Trophoblast cell (in vitro differentiated cells and primary cell): ENCODE data around the gene ZNF678.

Experiments used
- DNase-seq, 2 donors: peaks; one replicate each; pipeline ENCODE4 v3.0.0-alpha.2; 2016
- H2AFZ ChIP-seq: 2 replicates; pipeline ENCODE4 v1.6.1; 2013; ENCODE audit warnings: low read length, moderate library complexity, mild to moderate bottlenecking; ENCODE audit not compliant: insufficient read depth, poor library complexity
- H2AK5ac ChIP-seq: 2 replicates; pipeline ENCODE4 v1.6.1; 2013; ENCODE audit warnings: mild to moderate bottlenecking, low read length
- H2BK120ac ChIP-seq: 2 replicates; pipeline ENCODE4 v1.6.1; 2013; ENCODE audit warnings: low read length, mild to moderate bottlenecking, moderate library complexity; ENCODE audit not compliant: insufficient read depth, poor library complexity
- H2BK12ac ChIP-seq: 2 replicates; pipeline ENCODE4 v1.6.1; 2013; ENCODE audit warnings: mild to moderate bottlenecking, low read length, moderate library complexity
- H2BK5ac ChIP-seq: 2 replicates; pipeline ENCODE4 v1.6.1; 2013; ENCODE audit warnings: low read length, low read depth, moderate library complexity, mild to moderate bottlenecking; ENCODE audit not compliant: poor library complexity
- H3K14ac ChIP-seq: 2 replicates; pipeline ENCODE4 v1.6.1; 2013; ENCODE audit warnings: mild to moderate bottlenecking, low read length
- H3K18ac ChIP-seq: 2 replicates; pipeline ENCODE4 v1.6.1; 2013; ENCODE audit warnings: mild to moderate bottlenecking, low read length
- H3K23ac ChIP-seq: 2 replicates; pipeline ENCODE4 v1.6.1; 2013; ENCODE audit warnings: low read length
- H3K27ac ChIP-seq: 2 replicates; pipeline ENCODE4 v1.5.1; 2013; ENCODE audit warnings: low read depth, mild to moderate bottlenecking, inconsistent platforms, low read length, moderate library complexity
- H3K27me3 ChIP-seq: 2 replicates; pipeline ENCODE4 v1.6.1; 2013; ENCODE audit warnings: inconsistent platforms, mild to moderate bottlenecking, low read length, moderate library complexity; ENCODE audit not compliant: insufficient read depth
- H3K36me3 ChIP-seq, 2 experiments: 1 replicate in 1 of 2; 2 replicates in 1 of 2; pipeline ENCODE4 v1.6.1; 2013; ENCODE audit warnings: low read length in 2 of 2, mild to moderate bottlenecking in 2 of 2, moderate library complexity in 1 of 2; ENCODE audit not compliant: insufficient read depth in 2 of 2, control insufficient read depth in 1 of 2
- H3K4ac ChIP-seq: 2 replicates; pipeline ENCODE4 v1.6.1; 2013; ENCODE audit warnings: low read depth, mild to moderate bottlenecking, low read length, moderate library complexity
- H3K4me1 ChIP-seq, 2 experiments: 1 replicate in 1 of 2; 2 replicates in 1 of 2; pipeline ENCODE4 v1.6.1; 2013; ENCODE audit warnings: low read length in 2 of 2, mild to moderate bottlenecking in 2 of 2, moderate library complexity in 1 of 2; ENCODE audit not compliant: insufficient read depth in 2 of 2, control insufficient read depth in 1 of 2
- H3K4me2 ChIP-seq: 2 replicates; pipeline ENCODE4 v1.6.1; 2013; ENCODE audit warnings: inconsistent platforms, mild to moderate bottlenecking, low read length, moderate library complexity
- H3K4me3 ChIP-seq: 2 replicates; pipeline ENCODE4 v1.5.1; 2013; ENCODE audit warnings: mild to moderate bottlenecking, low read depth, low read length, inconsistent platforms
- H3K79me1 ChIP-seq: one replicate; pipeline ENCODE4 v1.6.1; 2013; ENCODE audit warnings: low read length
- H3K79me2 ChIP-seq: 2 replicates; pipeline ENCODE4 v1.6.1; 2013; ENCODE audit warnings: low read length, mild to moderate bottlenecking; ENCODE audit not compliant: control insufficient read depth, insufficient read depth, poor library complexity
- H3K9ac ChIP-seq: 2 replicates; pipeline ENCODE4 v1.6.1; 2013; ENCODE audit warnings: mild to moderate bottlenecking, low read length
- H3K9me3 ChIP-seq: 2 replicates; pipeline ENCODE4 v1.6.1; 2013; ENCODE audit warnings: low read depth, mild to moderate bottlenecking, control low read depth, inconsistent platforms, low read length; ENCODE audit not compliant: insufficient read depth
- H4K12ac ChIP-seq: 2 replicates; pipeline ENCODE4 v1.6.1; 2013; ENCODE audit warnings: low read depth, mild to moderate bottlenecking, low read length, moderate library complexity
- H4K8ac ChIP-seq: 2 replicates; pipeline ENCODE4 v1.6.1; 2013; ENCODE audit warnings: low read depth, mild to moderate bottlenecking, low read length, moderate library complexity
- H4K91ac ChIP-seq: one replicate; pipeline ENCODE4 v1.6.1; 2013; ENCODE audit warnings: low read depth, mild to moderate bottlenecking, low read length, moderate library complexity
- whole genome bisulfite sequencing: extraction: QIAGEN DNeasy Blood & Tissue Kit; methylation state at CpG from one replicate; pipeline ENCODE4 v1.1.7; 2013; ENCODE audit warnings: missing lambda C conversion rate; ENCODE audit not compliant: insufficient read length, insufficient coverage; ENCODE audit errors: extremely low coverage; 5-methylcytosine and 5-hydroxymethylcytosine counted together

ZNF678 gene

DNA sequence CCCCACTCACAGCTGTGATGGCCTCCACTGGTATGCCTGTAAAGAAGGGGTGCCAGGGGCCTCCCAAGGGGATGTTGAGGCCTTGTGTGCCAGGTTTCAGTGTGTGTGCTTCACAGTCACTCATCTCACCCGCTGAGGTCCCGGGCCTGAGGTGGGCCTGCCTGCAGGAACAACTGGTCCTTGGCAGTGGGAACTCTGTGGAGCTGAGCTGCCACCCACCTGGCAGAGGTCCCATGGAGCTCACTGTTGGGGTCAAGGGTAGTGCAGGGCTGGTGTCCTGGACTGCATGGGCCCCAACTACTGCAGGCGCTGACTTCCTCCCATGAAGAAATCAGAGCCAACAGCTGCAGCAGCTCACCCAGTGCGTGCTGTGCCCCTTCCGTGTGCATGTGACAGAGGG is 17.3 kb upstream of the ZNF678 start:
- Histone ChIP-seq H4K12ac (no peak overlapping the region), H3K4me2 (no peak overlapping the region), H4K8ac (no peak overlapping the region), H3K27ac (no peak overlapping the region), H3K79me1 (peaks cover 8% of the 10 kb centered on the region), H2BK12ac (no peak overlapping the region), H3K18ac (no peak overlapping the region), H3K23ac (no peak overlapping the region), H3K14ac (no peak overlapping the region), H3K9me3 (peaks cover 13% of the 10 kb centered on the region), H3K79me2 (peaks cover 7% of the 10 kb centered on the region), H3K36me3 (no peaks in the 10 kb centered on the region), H2BK5ac (no peak overlapping the region), H2AK5ac (no peak overlapping the region), H3K4me1 (peaks cover 3 to 9% of the 10 kb centered on the region in 2 experiments), H4K91ac (no peak overlapping the region), H3K27me3 (no peaks in the 10 kb centered on the region), H2BK120ac (no peak overlapping the region), H2AFZ (no peak overlapping the region), H3K4me3 (no peak overlapping the region), H3K9ac (no peak overlapping the region), H3K4ac (no peak overlapping the region)
- no peak for DNase-seq
- no CpG with 5 or more reads among the region's 5 CpGs for WGBS

DNA sequence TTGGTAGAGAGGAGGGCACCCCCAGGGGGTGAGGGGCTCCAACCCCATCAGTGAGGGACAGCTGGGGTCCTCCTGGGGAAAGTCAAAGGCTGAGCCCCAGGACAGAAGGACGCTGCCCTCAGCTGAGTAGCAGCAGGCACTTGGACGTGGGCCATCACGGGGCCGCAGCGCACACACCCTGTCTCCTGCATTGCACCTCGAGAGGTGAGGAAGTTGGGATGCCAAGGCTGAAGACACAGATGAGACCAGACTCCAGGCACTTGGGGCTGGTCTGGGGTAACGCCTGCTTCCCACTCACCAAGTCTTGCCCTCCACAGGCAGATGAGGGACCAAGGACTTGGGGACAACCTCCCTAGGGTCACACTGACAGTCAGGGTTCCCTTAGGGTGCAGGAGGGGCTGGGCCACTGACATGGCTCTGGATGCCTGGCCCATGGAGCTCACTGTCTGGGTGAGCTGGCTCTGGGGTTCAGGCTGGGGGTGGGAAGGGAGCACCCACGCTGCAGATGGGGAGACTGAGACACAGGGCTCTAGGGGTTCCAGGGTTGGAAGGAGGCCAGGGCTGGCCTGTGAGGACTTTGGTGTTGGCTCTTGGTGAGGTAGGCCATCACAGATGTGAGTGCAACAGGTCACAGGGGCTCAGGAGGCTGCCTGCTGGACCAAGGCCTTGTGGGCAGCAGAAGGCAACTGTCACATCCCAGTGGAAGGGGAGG is 16.6 kb upstream of the ZNF678 start:
- peaks cover 7% of the 10 kb centered on the region for H3K79me2 ChIP-seq
- H2BK12ac ChIP-seq = no peak overlapping the region
- H4K12ac ChIP-seq = no peak overlapping the region
- no peaks in the 10 kb centered on the region for H3K36me3 ChIP-seq
- H4K91ac ChIP-seq = no peak overlapping the region
- H3K4ac ChIP-seq = no peak overlapping the region
- WGBS = no CpG with 5 or more reads among the region's 8 CpGs
- H2BK120ac ChIP-seq = no peak overlapping the region
- H3K18ac ChIP-seq = no peak overlapping the region
- H3K27ac ChIP-seq = no peak overlapping the region
- H3K9ac ChIP-seq = no peak overlapping the region
- H3K27me3 ChIP-seq = no peaks in the 10 kb centered on the region
- H3K23ac ChIP-seq = no peak overlapping the region
- no peak overlapping the region for H4K8ac ChIP-seq
- H2AFZ ChIP-seq = no peak overlapping the region
- H3K14ac ChIP-seq = no peak overlapping the region
- no peak overlapping the region for H3K4me3 ChIP-seq
- peaks cover 13% of the 10 kb centered on the region for H3K9me3 ChIP-seq
- no peak overlapping the region for H3K4me2 ChIP-seq
- no peak overlapping the region for H2BK5ac ChIP-seq
- DNase-seq = no peak
- peaks cover 7% of the 10 kb centered on the region for H3K79me1 ChIP-seq
- H2AK5ac ChIP-seq = no peak overlapping the region
- peaks cover 1 to 8% of the 10 kb centered on the region in 2 experiments for H3K4me1 ChIP-seq

DNA sequence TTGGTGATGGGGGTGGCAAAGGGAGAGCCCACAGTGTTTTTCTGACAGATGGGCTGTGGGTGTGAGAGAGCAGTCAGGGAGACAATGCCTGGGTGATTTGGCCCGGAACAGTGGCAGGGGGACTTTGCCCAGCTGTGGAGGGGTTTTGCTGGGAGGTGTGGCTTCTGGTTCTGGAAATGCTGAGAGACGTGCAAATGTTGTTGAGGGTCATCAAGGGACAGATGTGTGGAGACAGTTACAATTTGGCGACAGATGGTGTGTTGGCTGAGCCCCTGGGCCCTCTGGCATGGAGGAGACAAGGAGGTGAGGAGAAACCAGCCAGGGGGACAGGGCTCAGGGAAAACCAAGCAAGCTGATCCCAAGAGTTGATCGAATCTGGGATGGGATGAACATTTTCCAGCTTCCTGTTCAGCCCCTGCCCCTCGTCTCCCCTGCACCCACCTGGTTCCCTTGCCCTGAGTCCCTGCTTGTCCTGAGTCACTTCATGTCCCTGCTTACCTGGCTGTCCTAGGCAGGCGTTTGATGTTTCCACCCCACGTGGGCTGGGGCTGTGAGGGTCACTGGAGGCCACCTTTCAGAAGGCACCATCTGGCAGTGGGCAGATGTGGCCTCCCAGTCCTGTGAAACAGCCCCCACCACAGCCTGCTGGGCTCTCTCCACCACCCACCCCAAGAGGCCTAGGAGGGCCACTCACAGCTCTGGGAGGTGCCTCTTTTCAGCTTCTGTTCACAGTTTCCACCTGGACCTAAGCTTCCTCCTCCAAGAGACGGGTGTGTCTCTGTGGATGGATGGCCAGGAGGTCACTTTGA is 15.8 kb upstream of the ZNF678 start:
- no peaks in the 10 kb centered on the region for H3K27me3 ChIP-seq
- no peak overlapping the region for H3K4me2 ChIP-seq
- no peak overlapping the region for H3K27ac ChIP-seq
- H2BK5ac ChIP-seq = no peak overlapping the region
- H3K14ac ChIP-seq = no peak overlapping the region
- H3K18ac ChIP-seq = no peak overlapping the region
- no peaks in the 10 kb centered on the region for H3K36me3 ChIP-seq
- DNase-seq = no peak
- no peak overlapping the region for H3K4ac ChIP-seq
- H3K9ac ChIP-seq = no peak overlapping the region
- no peak overlapping the region for H2BK120ac ChIP-seq
- no peak overlapping the region for H3K4me3 ChIP-seq
- H3K79me1 ChIP-seq = no peaks in the 10 kb centered on the region
- H3K4me1 ChIP-seq = peaks cover 0 to 4% of the 10 kb centered on the region in 2 experiments
- H2AFZ ChIP-seq = no peak overlapping the region
- H4K12ac ChIP-seq = no peak overlapping the region
- no peak overlapping the region for H2BK12ac ChIP-seq
- H3K79me2 ChIP-seq = no peaks in the 10 kb centered on the region
- no peak overlapping the region for H4K8ac ChIP-seq
- no peak overlapping the region for H3K23ac ChIP-seq
- H2AK5ac ChIP-seq = no peak overlapping the region
- H3K9me3 ChIP-seq = peaks cover 13% of the 10 kb centered on the region
- WGBS = no CpG with 5 or more reads among the region's 8 CpGs
- H4K91ac ChIP-seq = no peak overlapping the region

DNA sequence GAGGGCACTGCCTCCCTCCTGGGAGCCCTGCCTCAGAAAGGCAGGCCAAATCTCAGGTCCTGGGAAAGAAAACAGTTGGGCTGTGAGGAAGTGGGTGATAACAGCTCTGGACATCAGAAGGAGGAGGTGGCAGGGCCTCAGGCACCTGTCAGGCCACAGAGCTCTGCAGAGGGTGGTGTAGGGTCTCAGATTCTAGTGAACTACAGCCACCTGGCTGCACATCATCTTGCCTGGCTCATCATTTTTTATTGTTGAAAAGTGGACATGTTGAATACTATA is 15.3 kb upstream of the ZNF678 start:
- Histone ChIP-seq H2AK5ac (no peak overlapping the region), H4K8ac (no peak overlapping the region), H3K79me1 (no peaks in the 10 kb centered on the region), H3K4me3 (no peak overlapping the region), H3K4me2 (no peak overlapping the region), H3K27ac (no peak overlapping the region), H4K12ac (no peak overlapping the region), H2BK12ac (no peak overlapping the region), H3K27me3 (no peaks in the 10 kb centered on the region), H3K9ac (no peak overlapping the region), H3K4ac (no peak overlapping the region), H3K18ac (no peak overlapping the region), H3K23ac (no peak overlapping the region), H3K36me3 (no peaks in the 10 kb centered on the region), H2BK5ac (no peak overlapping the region), H2BK120ac (no peak overlapping the region), H3K4me1 (no peaks in the 10 kb centered on the region), H2AFZ (no peak overlapping the region), H3K79me2 (no peaks in the 10 kb centered on the region), H3K14ac (no peak overlapping the region), H4K91ac (no peak overlapping the region), H3K9me3 (peaks cover 13% of the 10 kb centered on the region)
- DNase-seq = no peak
